HG02623 (cell line): ENCODE measurements around the gene AGFG1.
"Not testable (repeated sequence)": the region's sequence is repeated elsewhere in the genome, so short reads cannot be mapped to it uniquely, and the experiment has no call there.

Source experiments
- ATAC-seq: cut with Tn5 transposase; IDR thresholded peaks from one replicate; pipeline ENCODE4 v1.9.1; 2021; ENCODE audit warnings: moderate library complexity; ENCODE audit not compliant: unreplicated experiment

AGFG1 gene

DNA sequence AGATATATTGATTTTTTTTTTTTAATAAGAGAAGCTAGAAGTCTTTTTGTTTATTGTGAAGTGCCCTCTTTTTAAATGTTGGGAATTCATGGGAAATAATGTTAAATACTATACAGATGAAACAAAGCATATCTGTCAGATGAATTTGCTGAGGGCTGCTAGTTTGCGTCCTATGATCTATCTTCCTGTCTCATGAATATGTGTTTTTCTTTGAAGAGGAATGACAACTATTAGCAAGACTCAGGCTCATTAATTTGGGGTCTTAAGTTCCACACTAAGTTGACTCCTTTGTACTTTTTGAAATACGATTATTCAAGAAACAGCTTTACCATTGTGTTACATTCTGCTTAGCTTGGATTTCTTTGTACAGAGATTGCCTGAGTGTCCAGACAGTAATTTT is 57.9 kb downstream of the AGFG1 start:
- ATAC-seq = no peak

DNA sequence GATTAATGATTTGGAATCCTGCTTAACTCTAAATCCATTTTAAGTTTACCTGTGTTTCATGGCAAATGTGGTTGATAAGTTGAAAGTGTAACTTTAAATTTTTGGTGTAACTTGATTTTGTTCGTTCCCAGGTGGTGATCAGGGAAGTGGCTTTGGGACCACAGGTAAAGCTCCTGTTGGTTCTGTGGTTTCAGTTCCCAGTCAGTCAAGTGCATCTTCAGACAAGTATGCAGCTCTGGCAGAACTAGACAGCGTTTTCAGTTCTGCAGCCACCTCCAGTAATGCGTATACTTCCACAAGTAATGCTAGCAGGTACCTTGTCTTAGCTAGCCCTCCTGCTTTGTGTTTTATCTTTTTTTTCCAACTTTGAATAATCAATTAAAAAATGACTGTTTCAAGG is 62.8 kb downstream of the AGFG1 start:
- ATAC-seq = peak; percentile 84

DNA sequence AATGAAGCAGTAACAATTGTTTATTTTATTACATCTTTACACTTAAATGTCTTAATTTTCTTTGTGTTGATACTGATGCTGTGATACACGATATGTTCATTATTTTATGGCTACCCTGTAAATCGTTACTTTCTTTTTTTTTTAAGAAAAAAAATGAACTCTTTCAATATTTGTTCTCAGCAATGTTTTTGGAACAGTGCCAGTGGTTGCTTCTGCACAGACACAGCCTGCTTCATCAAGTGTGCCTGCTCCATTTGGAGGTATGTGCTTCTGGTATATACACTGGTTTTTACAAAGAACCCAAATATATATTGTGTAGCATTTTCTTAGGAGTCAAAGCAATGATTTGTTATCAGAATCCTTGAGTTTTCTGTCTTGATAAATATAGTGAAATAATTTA is 64.5 kb downstream of the AGFG1 start:
- no peak for ATAC-seq

DNA sequence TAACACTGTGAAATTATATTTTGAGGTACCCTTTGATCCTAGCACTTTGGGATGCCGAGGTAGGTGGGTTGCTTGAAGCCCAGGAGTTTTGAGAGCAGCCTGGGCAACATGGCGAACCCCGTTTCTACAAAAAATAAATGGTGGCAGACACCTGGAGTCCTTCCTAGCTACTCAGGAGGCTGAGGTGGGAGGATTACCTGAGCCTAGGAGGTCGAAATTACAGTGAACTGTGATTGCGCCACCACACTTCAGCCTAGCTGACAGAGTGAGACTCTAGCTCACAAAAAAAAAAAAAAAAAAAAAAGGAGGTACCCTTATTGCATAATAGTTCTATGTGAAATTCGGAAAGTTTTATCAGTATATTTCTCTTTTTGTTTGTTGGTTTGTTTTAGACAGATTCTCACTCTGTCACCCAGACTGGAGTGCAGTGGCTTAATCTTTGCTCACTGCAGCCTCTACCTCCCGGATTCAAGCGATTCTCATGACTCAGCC is 67.6 kb downstream of the AGFG1 start:
- ATAC-seq = no peak

DNA sequence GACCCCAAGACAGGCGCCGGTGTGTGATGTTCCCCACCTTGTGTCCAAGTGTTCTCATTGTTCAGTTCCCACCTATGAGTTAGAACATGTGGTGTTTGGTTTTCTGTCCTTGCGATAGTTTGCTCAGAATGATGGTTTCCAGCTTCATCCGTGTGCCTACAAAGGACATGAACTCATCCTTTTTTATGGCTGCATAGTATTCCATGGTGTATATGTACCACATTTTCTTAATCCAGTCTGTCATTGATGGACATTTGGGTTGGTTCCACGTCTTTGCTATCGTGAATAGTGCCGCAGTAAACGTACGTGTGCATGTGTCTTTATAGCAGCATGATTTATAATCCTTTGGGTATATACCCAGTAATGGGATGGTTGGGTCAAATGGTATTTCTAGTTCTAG is 68.4 kb downstream of the AGFG1 start:
- not testable (repeated sequence) for ATAC-seq

DNA sequence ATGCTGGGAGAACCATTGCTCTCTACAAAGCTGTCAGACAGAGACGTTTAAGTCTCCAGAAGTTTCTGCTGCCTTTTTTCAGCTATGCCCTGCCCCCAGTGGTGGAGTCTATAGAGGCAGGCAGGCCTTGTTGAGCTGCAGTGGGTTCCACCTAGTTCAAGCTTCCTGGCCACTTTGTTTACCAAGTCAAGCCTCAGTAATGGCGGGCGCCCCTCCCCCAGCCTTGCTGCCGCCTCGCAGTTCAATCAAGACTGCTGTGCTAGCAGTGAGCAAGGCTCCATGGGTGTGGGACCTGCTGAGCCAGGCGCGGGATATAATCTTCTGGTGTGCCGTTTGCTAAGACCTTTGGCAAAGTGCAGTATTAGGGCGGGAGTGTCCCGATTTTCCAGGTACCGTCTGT is 74.0 kb downstream of the AGFG1 start:
- ATAC-seq = no peak

DNA sequence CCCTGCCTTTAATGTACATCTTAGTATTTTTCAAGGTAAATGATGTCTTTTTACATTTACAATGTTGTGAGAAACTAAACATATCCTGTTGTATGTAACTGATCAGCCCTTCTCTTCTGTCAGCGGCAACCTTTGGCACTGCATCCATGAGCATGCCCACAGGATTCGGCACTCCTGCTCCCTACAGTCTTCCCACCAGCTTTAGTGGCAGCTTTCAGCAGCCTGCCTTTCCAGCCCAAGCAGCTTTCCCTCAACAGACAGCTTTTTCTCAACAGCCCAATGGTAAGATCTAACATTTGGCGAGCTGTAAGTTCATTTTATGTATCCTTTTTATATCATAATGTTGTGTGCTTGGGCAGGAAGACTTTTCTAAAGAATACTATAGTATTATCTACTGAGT is 79.9 kb downstream of the AGFG1 start:
- ATAC-seq = no peak

DNA sequence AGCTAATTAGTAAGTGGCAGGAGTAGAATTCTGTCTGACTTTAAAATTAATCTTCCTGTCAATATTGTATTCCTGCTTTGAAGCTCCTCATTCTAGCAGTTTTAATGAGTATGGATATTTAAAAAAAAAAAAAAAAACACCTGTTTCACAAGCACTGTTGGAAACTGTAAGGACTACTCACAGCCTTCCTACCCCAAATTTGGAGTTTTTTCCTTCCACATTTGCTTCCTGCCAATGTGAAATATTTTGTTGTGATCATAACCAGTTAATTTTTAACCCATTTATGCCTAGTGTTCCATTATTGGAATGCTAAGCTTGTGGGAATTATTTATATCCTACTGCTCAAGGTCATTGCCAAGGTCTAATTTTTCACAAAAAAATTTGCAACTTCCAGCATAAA is 90.6 kb downstream of the AGFG1 start:
- no peak for ATAC-seq

DNA sequence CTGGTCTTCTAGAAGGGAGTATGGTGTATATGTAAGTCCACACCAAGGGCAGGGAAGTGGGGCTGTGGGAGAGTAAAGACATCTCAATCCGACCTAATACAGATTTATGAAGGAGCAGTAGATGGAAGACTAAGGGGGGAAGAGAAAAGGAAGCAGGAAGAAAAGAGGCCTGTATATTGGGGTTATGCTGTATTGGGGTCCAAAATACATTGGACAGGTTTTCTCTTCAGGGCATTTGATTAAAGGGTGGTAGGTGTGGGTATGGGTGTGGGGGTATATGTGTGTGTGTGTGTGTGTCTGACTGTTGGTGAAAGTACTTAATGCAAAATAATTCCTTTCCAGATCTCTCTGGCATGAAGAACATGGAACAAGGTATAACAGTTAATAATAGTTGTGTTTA is 93.1 kb downstream of the AGFG1 start:
- ATAC-seq = no peak

DNA sequence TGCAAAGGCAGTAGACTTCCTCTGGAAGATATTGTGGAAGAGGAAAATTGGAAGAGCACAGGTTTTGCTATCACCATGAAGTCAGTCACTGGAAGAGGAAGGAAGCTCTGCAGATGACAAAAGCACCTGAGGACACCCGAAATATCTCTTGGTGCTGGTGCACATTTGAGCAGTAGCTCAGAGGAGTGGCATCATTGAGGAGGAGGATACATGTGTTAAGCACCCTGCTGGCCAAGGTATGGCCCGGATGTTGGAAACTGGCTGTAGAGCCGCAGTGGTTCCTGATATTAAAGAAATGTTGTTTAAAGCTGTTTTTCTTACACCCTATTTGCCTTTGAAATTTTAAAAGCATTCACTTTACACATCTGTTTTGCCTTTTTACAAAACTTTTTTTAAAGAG is 94.1 kb downstream of the AGFG1 start:
- no peak for ATAC-seq

DNA sequence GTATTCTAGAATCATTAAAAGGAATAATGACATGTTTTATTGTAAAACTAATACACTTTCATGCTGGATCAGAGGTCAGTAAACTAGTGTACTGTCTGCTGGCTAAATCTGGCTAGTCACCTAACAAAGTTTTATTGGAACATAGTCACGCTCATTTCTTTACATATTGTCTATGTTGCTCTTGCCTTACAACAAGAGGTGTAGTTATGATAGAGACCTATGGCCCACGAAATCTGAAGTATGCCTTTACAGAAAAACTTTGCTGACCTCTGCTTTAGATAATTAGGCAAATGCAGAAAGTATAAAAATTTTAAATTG is 96.9 kb downstream of the AGFG1 start:
- no peak for ATAC-seq

DNA sequence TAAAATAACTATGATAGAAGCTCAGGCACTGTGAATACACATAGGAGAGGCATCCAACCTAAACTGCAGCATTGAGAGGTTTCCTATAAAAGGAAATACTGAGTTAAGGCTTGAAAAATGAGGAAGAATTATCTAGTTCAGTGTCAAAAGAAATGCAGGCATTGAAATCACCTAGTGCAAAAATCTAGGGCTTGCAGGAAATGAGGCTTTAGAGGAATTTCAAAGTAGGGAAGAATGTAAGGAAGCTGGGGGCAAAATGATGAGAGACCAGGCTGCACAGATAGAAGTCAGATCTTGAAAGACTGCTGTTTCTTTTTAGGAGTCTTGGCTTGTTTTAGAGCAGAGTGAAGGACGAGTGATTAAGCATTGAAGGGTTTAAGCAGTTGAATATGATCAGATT is 98.7 kb downstream of the AGFG1 start:
- ATAC-seq = no peak

DNA sequence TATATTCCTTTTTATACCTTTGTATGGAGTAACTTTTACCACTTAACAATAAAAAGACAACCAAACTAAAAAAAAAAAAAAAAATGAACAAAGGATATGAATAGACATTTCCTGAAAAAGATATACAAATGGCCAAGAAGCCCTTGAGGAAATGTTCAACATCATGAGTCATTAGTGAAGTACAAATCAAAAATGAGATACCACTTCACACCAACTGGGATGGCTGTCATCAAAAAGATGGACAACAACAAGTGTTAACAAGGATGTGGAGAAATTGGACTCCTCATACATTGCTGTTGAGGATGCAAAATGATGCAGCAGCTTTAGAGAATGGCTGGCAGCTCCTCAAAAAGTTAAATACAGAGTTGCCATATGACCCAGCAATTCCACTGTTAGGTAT is 104.2 kb downstream of the AGFG1 start:
- no peak for ATAC-seq

DNA sequence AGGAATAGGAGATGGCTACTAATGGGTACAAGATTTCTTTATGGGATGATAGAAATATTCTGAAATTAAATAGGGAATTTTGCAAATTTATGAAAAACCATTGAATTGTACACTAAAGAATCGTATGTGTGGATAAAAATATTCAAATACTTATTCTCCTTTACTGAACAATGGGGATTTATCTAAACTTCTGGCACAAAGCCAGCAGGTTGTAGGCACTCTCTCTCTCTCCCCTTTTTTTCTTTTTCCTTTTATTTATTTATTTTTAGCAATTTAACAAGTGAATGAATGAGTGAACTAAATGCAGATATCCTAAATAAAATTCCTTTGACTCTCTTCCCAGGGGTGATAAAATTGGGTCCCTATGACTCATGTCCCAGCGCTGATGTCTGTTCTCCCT is 104.9 kb downstream of the AGFG1 start:
- no peak for ATAC-seq

DNA sequence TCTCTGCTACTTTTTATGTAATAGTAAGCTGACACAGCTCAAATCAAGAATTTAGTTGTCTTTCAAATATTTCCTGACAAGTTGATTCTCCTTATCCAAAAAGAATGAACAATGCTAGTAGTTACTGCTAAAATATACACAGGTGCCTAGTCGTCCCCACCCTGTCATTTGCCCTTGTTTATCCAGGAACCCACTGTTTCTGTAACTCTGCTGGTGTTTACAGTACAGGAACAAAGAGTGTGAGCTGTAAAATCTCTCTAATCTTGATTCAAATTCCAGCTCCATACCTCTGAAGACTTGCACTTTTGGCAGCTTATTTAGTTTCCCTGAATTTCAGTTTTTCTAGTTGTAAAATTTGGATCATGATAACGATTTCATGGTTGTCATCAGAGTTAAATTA is 105.6 kb downstream of the AGFG1 start:
- ATAC-seq = no peak

DNA sequence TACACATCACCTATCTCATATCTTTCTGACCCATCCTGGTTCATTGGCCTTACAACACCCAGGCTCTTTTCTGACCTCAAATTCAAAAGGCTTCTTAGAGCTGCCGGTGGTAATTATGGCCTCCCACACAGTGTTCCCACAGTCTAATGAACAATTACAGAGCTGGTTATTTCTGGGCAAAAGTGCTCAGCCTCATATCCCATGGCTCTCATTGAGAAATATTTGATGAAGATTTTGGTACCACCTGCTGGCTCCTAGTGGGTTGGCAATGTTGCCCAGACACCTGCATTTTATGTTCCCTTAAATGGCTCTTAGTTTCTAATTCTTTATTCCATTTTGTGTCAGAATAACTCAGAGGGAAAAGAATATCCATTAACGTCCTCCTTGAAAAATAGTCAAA is 106.7 kb downstream of the AGFG1 start:
- ATAC-seq = no peak

DNA sequence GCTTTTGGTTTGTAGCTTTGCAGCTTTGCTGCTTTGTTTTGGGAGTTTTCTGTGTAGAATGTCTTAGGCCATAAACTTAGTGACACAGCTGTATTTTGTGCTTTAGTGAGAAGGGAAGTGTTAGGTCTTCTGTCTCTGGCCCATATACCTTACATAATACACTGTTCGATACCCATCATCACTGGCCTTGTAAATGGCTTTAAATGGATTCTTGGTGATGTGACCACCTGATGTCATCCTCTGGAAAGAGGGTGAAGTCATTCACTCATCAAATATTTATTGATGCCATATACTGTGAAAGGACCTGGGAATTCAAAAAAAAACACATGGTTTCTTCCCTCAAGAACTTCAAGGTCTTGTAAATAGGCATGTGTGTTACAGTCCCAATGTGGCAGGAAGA is 107.8 kb downstream of the AGFG1 start:
- no peak for ATAC-seq

DNA sequence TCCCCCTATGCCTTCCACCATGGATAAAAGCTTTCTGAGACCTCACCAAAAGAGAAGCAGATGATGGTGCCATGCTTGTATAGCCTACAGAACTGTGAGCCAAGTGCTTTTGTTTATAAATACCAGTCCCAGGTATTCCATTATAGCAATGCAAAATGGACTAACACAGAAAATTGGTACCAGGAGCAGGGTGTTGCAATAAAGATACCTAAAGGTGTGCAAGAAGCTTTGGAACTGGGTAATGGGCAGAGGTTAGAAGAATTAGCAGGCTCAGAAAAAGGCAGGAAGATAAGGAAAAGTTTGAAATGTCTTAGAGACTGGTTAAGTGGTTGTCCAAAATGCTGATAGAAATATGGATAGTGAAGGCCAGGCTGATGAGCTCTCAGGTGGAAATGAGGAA is 110.4 kb downstream of the AGFG1 start:
- ATAC-seq = no peak

DNA sequence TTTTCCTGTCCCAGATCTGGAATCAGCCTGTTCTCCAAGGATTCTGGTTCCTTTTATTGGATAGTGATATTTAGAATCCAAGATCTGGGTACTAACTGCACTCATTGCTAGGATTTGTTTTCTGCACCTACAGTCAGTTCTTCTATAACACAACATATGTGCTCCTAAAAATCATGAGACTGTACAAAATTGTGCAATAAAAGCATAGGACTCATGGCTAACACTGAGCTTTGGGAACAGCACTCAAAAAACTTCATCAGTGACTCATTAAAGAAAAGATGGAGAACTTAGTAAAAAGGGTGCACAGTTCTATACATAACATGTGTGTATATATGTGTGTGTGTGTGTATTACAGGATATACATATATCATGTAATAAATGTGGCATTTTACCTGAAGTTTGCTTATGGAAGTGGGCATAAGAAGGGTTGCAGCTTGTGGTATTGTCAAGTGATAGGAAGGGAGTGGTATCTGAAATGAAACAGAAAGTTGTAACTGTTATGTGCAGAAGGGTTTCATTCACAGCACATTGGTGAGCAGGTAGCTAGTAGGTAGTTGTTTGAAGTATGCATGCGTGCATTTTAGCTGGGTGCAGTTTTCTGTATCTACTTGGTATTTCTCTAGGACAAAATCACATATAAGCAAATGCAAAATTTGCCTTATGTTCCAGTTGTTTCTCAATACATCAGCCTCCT is 120.9 kb downstream of the AGFG1 start:
- peak; percentile 75 for ATAC-seq

DNA sequence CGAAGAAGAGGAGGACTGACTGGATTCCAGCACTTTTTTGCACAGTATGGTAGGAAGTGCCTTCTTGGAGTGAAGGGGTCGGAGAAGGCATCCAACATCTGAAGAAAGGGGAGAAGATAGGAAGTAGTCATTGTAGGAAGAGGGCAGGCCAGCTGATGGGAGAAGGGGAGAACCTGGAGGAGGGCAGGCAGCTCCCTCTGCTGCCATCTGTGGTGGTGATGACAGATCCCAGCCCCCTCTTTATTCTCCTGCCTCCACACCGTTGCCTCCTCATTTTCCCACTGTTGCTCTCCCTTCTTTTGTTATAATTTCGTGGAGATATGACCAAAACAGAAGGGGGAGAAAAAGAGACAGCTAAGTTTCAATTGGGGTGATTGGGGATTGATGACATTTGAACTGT is 123.8 kb downstream of the AGFG1 start:
- ATAC-seq = no peak

DNA sequence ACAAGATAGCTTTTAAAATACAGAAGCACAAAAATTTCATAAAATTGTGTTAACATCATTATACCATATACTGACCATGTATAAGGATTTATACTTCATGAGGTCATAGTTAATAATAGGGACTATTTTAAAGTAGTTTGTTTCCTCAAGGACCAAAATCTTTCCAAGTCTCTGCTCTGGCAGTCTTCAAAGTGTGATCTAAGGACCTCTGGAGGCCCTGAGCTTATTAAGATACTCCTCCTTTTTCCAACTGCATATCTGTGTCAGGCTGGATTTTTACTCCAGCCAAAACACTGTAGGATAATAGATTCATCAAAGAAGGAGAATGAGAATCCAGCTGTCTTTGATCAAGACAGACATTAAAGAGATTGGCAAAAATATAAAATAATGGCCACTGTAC is 125.1 kb downstream of the AGFG1 start:
- ATAC-seq = no peak

DNA sequence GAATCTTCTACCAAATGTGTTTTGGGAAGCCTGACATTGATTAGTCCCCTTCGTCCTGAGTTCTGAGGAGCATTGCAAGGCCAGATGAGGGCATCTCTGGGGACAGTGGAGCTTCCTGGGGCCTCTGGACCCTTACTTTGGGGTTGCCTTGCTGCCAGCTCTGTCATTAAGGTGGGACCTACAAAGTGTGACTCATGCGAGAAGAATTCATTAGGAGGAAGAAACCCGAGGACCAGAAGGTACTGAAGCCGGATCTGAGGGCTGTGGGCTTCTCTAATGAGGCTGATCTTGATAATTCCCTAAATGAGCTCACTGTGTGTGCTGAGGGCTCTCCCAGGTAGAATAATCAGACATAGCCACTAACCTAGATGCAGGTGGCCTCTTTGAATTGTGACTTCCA is 126.0 kb downstream of the AGFG1 start:
- no peak for ATAC-seq

DNA sequence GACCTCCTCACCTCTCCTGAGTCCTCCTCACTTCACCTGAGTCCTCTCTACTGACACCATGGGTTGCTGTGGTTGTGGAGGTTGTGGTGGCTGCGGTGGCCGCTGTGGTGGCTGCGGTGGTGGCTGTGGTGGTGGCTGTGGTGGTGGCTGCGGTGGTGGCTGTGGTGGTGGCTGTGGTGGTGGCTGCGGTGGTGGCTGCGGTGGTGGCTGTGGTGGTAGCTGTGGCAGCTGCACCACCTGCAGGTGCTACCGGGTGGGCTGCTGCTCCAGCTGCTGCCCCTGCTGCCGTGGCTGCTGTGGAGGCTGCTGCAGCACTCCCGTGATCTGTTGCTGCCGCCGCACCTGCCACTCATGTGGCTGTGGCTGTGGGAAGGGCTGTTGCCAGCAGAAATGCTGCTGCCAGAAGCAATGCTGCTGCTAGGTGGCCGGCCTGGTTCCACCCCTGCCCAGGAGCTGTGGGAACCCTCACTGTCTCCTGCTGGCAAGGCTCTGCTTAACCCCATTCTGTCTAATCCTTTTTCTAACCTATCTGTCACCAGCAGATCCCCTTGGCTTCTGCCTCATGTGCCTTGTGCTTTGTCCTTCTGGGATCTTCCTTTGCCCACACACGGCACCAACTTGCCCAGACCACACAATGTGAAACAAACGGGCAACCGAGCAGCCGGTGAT is 127.0 kb downstream of the AGFG1 start, which contains the start of gene SCYGR2:
TSS of gene SCYGR2 (plus strand) at position 59 of the 669 bp plus-strand sequence. CDS start at position 59, 0 bp downstream.
- ATAC-seq = not testable (repeated sequence)
